Astrocyte of the cerebellum (primary cell): ENCODE data around the gene XYLT1.

Source experiments
- DNase-seq: peaks from one replicate; pipeline ENCODE4 v3.0.0-alpha.2; 2011; ENCODE audit warnings: low read depth
- H3K4me3 ChIP-seq: 2 replicates; pipeline ENCODE4 v1.5.1; 2011; ENCODE audit warnings: mild to moderate bottlenecking, low read depth, low read length, moderate library complexity
- in situ Hi-C: cut with HindIII; loops from 2 replicates; pipeline ENCODE4 v1.10.0; 2017; ENCODE audit warnings: low sequenced_read_pairs
- TF ChIP-seq, protein P1 (sequence below): IDR thresholded peaks from 2 replicates; pipeline ENCODE4 v1.5.1; 2012; ENCODE audit warnings: low read length, low read depth, moderate library complexity, mild to moderate bottlenecking; ENCODE audit errors: missing control alignments

The XYLT1 gene

DNA sequence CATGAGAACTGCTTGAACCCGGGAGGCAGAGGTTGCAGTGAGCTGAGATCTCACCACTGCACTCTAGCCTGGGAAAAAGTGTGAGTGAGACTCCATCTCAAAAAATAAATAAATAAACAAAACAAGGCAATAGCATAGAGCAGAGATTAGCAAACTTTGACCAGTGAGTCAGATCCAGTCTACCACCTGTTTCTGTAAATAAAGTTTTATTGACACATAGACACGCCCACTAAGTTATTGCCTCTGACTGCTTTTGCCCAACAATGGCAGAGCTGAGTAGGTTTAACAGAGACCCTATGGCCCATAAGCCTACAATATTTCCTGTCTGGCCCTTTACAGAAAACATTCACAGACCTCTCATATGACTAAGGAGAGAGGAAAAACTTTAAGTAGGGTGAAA, 44.3 kb downstream of the XYLT1 start:
- TF ChIP-seq, protein P1, sequence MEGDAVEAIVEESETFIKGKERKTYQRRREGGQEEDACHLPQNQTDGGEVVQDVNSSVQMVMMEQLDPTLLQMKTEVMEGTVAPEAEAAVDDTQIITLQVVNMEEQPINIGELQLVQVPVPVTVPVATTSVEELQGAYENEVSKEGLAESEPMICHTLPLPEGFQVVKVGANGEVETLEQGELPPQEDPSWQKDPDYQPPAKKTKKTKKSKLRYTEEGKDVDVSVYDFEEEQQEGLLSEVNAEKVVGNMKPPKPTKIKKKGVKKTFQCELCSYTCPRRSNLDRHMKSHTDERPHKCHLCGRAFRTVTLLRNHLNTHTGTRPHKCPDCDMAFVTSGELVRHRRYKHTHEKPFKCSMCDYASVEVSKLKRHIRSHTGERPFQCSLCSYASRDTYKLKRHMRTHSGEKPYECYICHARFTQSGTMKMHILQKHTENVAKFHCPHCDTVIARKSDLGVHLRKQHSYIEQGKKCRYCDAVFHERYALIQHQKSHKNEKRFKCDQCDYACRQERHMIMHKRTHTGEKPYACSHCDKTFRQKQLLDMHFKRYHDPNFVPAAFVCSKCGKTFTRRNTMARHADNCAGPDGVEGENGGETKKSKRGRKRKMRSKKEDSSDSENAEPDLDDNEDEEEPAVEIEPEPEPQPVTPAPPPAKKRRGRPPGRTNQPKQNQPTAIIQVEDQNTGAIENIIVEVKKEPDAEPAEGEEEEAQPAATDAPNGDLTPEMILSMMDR = no peak
- DNase-seq = no peak
- in situ Hi-C loops = no loop called here
- no peak overlapping the region for H3K4me3 ChIP-seq

DNA sequence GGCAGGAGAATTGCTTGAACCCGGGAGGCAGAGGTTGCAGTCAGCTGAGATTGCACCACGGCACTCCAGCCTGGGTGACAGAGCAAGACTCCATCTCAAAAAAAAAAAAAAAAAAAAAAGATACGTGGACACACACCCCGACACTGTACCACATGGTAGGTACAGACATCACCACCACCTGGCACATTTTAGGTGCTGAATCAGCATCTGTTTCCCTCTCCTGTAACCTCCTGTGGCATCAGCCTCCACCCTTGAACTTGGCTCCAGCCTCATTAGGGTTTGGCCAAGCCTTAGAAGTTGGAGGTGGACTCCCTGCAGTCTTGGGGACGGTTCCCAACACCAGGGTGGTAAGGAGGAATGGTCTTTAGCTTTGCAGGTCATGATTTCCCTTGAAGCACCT, 46.0 kb downstream of the XYLT1 start:
- in situ Hi-C loops = no loop called here
- DNase-seq = no peak
- TF ChIP-seq, protein P1 = no peak
- H3K4me3 ChIP-seq = no peak overlapping the region

DNA sequence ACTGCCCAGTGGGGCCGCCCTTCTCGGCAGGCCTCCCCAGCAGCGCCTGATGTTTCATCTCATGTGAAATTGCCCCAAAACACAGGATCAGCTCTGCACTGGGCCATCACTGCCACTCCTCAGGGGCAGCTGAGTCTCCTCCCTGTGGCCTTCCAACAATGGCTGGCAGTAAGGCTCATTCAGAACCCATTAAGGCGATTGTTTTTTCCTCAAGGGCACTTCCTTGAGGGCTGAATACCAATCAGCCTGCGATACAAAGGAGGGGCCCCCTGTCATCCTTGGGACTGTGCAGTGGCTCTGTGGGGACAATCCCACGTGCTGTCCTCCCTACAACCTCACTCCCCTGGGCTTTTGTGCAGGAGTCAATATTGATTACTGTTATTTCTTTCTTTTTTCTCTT, 47.5 kb downstream of the XYLT1 start:
- H3K4me3 ChIP-seq = no peak overlapping the region
- TF ChIP-seq, protein P1 = no peak
- in situ Hi-C loops = no loop called here
- no peak for DNase-seq

DNA sequence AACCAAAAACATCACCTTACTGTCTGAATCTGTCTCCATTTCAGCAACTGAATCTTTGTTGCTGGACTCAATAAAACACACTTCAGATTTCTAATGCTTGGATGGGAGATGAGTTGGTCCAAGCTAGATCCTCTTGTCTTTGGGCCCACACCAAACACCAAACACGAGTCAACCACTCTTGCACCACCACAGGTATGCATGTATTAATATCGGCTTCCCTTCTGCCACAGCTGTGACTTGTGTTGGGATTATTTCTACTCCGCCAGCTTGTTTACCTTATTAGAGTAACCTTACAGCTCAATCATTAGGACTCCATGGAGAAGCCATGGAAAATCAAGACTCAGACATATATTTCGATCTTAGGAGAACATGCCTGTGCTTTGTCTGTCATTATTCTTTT, 49.9 kb downstream of the XYLT1 start:
- in situ Hi-C loops = no loop called here

DNA sequence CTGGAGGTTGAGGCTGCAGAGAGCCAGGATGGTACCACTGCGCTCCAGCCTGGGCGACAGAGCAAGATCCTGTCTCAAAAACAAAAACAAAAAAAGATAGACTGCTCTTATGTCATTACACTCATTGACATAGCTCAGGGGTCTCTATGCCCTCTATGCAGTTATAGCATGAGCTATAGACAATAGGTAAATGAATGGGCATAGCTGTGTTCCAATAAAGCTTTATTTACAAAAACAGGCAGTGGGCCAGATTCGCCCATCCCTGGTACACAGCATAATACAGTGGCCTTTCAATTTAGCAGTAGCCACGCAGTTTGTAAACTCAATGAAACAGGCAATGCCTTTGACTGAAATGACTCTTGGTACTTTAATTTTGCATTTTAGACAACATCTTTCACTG, 51.5 kb downstream of the XYLT1 start:
- TF ChIP-seq, protein P1 = no peak
- no peak overlapping the region for H3K4me3 ChIP-seq
- no peak for DNase-seq
- in situ Hi-C loops = loop anchor here (5.0 kb wide), 2 partner anchors 43 to 67 kb away; no protein-coding TSS in a partner anchor

More for the DNA sequence above, 49.9 kb downstream of the XYLT1 start:
- no peak overlapping the region for H3K4me3 ChIP-seq
- TF ChIP-seq, protein P1 = no peak
- no peak for DNase-seq

DNA sequence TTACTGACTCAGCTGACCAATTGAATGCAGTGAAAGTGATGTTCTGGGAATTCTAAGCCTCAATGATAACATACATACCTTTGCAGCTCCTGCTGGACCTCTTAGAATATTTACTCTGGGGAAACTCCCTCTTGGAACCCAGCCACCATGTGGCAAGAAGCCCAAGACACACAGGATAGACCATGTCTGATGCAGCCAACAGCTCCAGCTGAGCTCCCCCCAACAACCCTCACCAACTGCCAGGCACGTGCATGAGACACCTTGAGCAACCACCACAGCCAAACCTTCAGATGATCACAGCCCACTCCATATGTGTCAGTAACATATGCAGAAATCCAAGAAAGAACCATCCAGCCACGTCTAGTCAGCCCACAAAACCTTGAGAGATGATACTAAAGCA, 53.0 kb downstream of the XYLT1 start:
- in situ Hi-C loops = loop anchor here (5.0 kb wide), 2 partner anchors 45 to 65 kb away; no protein-coding TSS in a partner anchor
- H3K4me3 ChIP-seq = no peak overlapping the region
- TF ChIP-seq, protein P1 = no peak
- no peak for DNase-seq
